Esophagus squamous epithelium (tissue), 5 donors: ENCODE results near the gene ARL4A. TPM values are rescaled to one million over a fixed set of nuclear protein-coding genes. Genes with fewer than 3 reads are reported as not detected.

Experiments used
- DNase-seq: peaks from one replicate; lab custom pipeline; 2025; lab: John Stamatoyannopoulos, UW
- H3K27ac ChIP-seq, 4 donors: fragments of 200-600 bp; sonication (generic); one replicate each; pipeline ENCODE4 v1.5.1; 2016 to 2019; ENCODE audit warnings: mild to moderate bottlenecking in 1 of 4
- H3K27me3 ChIP-seq, 4 donors: fragments of 200-600 bp; sonication (generic); 1 replicate in 3 of 4; 2 replicates in 1 of 4; pipeline versions ENCODE4 v1.5.1 to v1.6.0; 2017 to 2021; ENCODE audit warnings: antibody characterized with exemption in 1 of 4
- H3K36me3 ChIP-seq, 3 donors: fragments of 200-600 bp; sonication (generic); one replicate each; pipeline ENCODE4 v1.5.1; 2016 to 2019
- H3K4me1 ChIP-seq, 3 donors: fragments of 200-600 bp; sonication (generic); one replicate each; pipeline ENCODE4 v1.5.1; 2017 to 2019
- H3K4me3 ChIP-seq, 4 donors: fragments of 200-600 bp; sonication (generic); 1 replicate in 3 of 4; 2 replicates in 1 of 4; pipeline ENCODE4 v1.5.1; 2016 to 2019; ENCODE audit warnings: mild to moderate bottlenecking in 2 of 4, moderate library complexity in 1 of 4
- H3K9me3 ChIP-seq, 3 donors: fragments of 200-600 bp; sonication (generic); one replicate each; pipeline ENCODE4 v1.5.1; 2016 to 2019
- POLR2A ChIP-seq, 4 donors: fragments of 450-650 bp; IDR thresholded peaks; one replicate each; pipeline ENCODE4 v1.6.1; 2017; ENCODE audit warnings: antibody characterized with exemption in 4 of 4, mild to moderate bottlenecking in 4 of 4, moderate library complexity in 3 of 4
- WGBS, 2 donors: methylation state at CpG; one replicate each; pipeline ENCODE4 v1.1.5; 2018; 5-methylcytosine and 5-hydroxymethylcytosine counted together
- intact Hi-C: fragments of 100-400 bp; cut with DNase I; formaldehyde crosslinking; loops from one replicate; pipeline ENCODE4 v1.15.0; 2022
- total RNA-seq, 4 donors: library from RNA; depleted of rRNA; stranded (reverse); fragments of >200 nt; gene quantifications; one replicate each; pipeline ENCODE4 v1.1.0, GENCODE V29; 2016
- TF ChIP-seq, protein P1 (sequence below), 6 experiments: fragments of 450-650 bp in 4 of 6; fragments of 200-600 bp in 2 of 6; sonication (generic) in 2 of 6; IDR thresholded peaks; one replicate each; pipeline ENCODE4 v1.5.1; 2016 to 2019; ENCODE audit warnings: antibody characterized with exemption in 6 of 6, mild to moderate bottlenecking in 4 of 6, moderate library complexity in 4 of 6
- donor health status: DM: yes; HTN: yes; CAD: no.

ARL4A gene
- total RNA-seq, 4 donors from 2014 or later, result 40.5 to 102 (median 48.5) TPM

DNA sequence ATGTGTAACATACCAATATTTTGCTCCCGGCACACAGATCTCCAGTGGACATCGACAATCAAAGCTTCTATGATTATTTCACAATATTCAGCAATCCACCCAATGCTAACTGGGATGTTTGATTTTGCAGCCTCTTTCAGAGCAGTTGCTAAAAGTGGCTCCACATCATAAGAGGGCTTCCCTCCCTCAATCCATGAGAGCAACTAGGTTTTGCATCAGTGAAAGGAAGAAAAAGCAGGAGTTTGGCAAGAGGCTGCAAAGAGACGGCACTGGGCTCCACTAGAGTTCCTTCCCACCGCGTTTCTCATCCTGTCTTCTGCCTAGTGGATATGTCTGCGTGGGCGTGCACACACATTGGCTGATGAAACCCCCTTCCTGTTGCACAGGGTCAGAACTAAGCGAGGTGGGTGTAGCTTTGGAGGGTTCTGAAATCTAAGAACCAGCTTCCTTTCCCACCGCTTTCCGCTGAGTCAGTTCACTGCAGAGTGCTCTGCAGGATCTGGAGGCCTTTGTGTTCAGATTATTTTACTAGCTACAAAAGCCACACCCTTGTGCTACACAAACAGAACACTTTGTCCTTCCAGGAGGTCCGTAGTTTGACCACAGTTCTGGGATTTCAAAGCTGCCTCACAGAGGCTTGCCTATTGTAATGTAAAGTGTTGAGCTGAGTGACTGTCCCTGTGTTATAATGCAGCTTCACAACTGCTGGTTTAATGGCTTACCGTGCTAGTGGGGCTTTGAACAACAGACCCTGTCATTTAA is 28.1 kb downstream of the ARL4A start:
- H3K9me3 ChIP-seq, result no peaks in the 10 kb centered on the region
- peak overlapping the region in 3 of 4 donors; percentile 17 to 54 (median 29) for H3K4me3 ChIP-seq
- peaks cover 34 to 80% (median 46%) of the 10 kb centered on the region in 3 donors for H3K4me1 ChIP-seq
- H3K27me3 ChIP-seq, result no peaks in the 10 kb centered on the region
- TF ChIP-seq, protein P1, sequence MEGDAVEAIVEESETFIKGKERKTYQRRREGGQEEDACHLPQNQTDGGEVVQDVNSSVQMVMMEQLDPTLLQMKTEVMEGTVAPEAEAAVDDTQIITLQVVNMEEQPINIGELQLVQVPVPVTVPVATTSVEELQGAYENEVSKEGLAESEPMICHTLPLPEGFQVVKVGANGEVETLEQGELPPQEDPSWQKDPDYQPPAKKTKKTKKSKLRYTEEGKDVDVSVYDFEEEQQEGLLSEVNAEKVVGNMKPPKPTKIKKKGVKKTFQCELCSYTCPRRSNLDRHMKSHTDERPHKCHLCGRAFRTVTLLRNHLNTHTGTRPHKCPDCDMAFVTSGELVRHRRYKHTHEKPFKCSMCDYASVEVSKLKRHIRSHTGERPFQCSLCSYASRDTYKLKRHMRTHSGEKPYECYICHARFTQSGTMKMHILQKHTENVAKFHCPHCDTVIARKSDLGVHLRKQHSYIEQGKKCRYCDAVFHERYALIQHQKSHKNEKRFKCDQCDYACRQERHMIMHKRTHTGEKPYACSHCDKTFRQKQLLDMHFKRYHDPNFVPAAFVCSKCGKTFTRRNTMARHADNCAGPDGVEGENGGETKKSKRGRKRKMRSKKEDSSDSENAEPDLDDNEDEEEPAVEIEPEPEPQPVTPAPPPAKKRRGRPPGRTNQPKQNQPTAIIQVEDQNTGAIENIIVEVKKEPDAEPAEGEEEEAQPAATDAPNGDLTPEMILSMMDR (IDR thresholded peaks at IDR 0.05), result no peak
- peak in 1 of 4 donors; percentile 39 for TF ChIP-seq POLR2A (IDR thresholded peaks at IDR 0.05)
- peak; percentile 11 for DNase-seq
- intact Hi-C loops, result no loop called here
- 17 to 39% methylated on average over 9 to 12 of the region's 12 CpGs for WGBS, 2 donors
- H3K27ac ChIP-seq, result peak overlapping the region; percentile 79 to 92 (median 88)
- H3K36me3 ChIP-seq, result no peaks in the 10 kb centered on the region

DNA sequence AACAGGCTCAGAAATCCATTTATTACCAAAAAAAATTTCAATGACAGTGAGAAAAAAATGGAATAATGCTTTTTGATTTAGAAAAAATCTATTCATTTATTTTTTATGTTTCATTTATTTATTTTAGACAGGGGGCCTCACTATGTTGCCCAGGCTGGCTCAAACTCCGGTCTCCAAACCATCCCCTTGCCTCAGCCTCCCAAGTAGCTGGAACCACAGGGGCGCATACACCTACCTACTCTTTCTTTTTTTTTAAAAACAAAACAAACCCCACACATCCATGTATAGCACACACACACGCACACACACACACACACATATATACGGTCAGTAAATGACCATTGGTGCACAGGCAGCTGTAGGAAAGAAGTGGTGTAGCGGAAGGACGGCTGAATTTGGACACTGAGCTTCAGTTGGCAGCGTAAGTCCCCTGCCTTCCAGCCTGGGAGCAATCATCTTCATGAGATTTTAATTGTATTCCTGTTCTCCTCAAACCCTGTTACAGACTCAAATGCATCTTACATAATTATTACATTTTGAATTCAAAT is 28.8 kb downstream of the ARL4A start:
- Histone ChIP-seq H3K4me1 (peaks cover 34 to 87% (median 48%) of the 10 kb centered on the region in 3 donors), H3K27me3 (no peaks in the 10 kb centered on the region), H3K4me3 (peak overlapping the region in 1 of 4 donors; percentile 54), H3K27ac (peak overlapping the region; percentile 79 to 92 (median 88)), H3K36me3 (no peaks in the 10 kb centered on the region), H3K9me3 (no peaks in the 10 kb centered on the region)
- no peak for TF ChIP-seq POLR2A (IDR thresholded peaks at IDR 0.05)
- TF ChIP-seq, protein P1 (IDR thresholded peaks at IDR 0.05), result no peak
- no peak for DNase-seq
- WGBS, 2 donors, result 81 to 82% methylated on average over 7 of the region's 7 CpGs
- intact Hi-C loops, result no loop called here

DNA sequence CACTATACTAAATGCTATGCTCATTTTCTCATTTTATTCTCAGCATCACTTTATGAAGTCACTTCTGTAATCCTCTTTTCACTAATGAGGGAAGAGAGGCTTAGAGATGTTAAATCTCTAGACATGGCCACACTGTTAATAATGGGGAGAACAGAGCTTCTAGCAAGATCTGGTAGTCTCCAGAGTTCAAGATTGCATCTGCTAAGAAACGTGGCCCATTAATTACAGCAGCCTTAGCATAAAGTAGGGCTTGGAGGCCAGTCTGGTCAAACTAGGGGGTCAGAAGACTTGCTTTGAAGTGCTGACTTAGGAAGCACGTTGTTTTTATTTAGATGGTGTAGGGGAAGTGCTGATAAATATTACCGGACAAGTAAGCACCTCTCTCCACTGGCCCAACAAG is 29.3 kb downstream of the ARL4A start:
- intact Hi-C loops, result no loop called here
- DNase-seq, result no peak

DNA sequence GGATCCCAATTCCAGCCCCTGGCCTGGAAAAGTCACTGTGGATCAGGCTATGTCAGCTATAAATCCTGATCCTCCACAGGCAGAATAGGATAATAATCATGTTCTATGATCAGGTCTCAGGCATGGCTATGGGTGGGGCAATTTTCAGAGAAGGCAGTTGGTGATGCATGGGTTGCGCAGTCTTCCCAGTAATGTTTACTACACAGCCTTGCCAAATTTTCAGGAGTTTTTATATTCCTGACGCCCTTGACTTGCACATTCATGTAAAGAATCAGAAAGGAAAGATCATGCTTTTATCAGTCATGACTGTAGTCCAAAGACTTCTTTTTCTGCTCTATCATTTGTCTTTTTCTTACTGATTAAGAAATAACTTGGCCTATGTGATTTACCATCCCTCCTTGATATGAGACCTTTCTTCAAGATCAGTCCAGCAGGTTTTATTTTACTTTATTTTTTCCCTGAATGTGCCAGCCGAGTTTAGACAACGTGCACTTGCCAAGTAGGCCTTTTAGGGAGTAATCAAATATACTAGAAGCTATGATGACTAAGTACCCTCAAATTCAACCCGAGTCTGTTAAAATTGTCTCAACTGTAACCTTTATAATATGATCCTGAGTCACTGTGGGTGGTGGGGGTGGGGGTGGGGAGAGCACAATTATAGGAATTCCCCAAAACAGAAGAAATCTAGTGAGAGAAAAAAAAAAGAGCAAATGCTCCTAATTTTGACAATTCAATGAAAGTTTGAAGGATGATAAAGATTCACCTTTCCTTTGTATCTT is 31.9 kb downstream of the ARL4A start:
- Histone ChIP-seq H3K4me1 (peaks cover 34 to 90% (median 54%) of the 10 kb centered on the region in 3 donors), H3K36me3 (no peaks in the 10 kb centered on the region), H3K9me3 (no peaks in the 10 kb centered on the region), H3K27ac (peak overlapping the region; percentile 82 to 92 (median 86)), H3K4me3 (no peak overlapping the region), H3K27me3 (no peaks in the 10 kb centered on the region)
- intact Hi-C loops, result no loop called here
- DNase-seq, result no peak
- TF ChIP-seq POLR2A (IDR thresholded peaks at IDR 0.05), result no peak
- TF ChIP-seq, protein P1 (IDR thresholded peaks at IDR 0.05), result no peak
- WGBS, 2 donors, result 7 to 32% methylated on average over 5 of the region's 5 CpGs

More for the DNA sequence above, 29.3 kb downstream of the ARL4A start:
- Histone ChIP-seq H3K36me3 (no peaks in the 10 kb centered on the region), H3K4me1 (peaks cover 34 to 92% (median 48%) of the 10 kb centered on the region in 3 donors), H3K4me3 (no peak overlapping the region), H3K9me3 (no peaks in the 10 kb centered on the region), H3K27me3 (no peaks in the 10 kb centered on the region), H3K27ac (peak overlapping the region; percentile 79 to 92 (median 88))
- TF ChIP-seq, protein P1 (IDR thresholded peaks at IDR 0.05), result no peak
- TF ChIP-seq POLR2A (IDR thresholded peaks at IDR 0.05), result no peak
- WGBS, 2 donors, result 71 to 73% methylated on average over 3 of the region's 3 CpGs
